T-cell (primary cell): ENCODE data around the gene WNT3A. TPM values are rescaled to one million over a fixed set of nuclear protein-coding genes. Genes with fewer than 3 reads are reported as not detected.

ENCODE experiments used
- ATAC-seq, 4 experiments: fragments of 200-7000 bp in 3 of 4; fragments of 150-1000 bp in 1 of 4; cut with Tn5 transposase; replicated peaks in 1 of 4; 1 replicate in 3 of 4; 2 replicates in 1 of 4; pipeline ENCODE4 v1.10.0; 2021; ENCODE audit warnings: moderate library complexity in 3 of 4, mild to moderate bottlenecking in 2 of 4, moderate number of reproducible peaks in 1 of 4
- CTCF ChIA-PET, 2 donors: fragments of 300-600 bp; sonication (Branson Sonifier 250); formaldehyde crosslinking; loops; one replicate each; lab custom pipeline; 2022; ENCODE audit warnings: antibody characterized with exemption in 2 of 2; lab: Charles Lee
- POLR2A ChIA-PET, 2 donors: fragments of 300-600 bp; sonication (Branson Sonifier 250); formaldehyde crosslinking; loops; one replicate each; lab custom pipeline; 2022; ENCODE audit warnings: antibody characterized with exemption in 2 of 2; lab: Charles Lee
- DNase-seq, 35 experiments: peaks; one replicate each; pipeline versions ENCODE4 v3.0.0 to v3.0.0-alpha.2; 2013 to 2023
- H3K27ac ChIP-seq: one replicate; pipeline ENCODE4 v1.5.1; 2013; ENCODE audit warnings: low read length
- H3K27me3 ChIP-seq, 2 experiments: replicated peaks in 1 of 2; 1 replicate in 1 of 2; 2 replicates in 1 of 2; pipeline versions ENCODE4 v1.6.1 to v1.7.0; 2013; ENCODE audit warnings: low read length in 1 of 2, mixed read lengths in 1 of 2; ENCODE audit not compliant: control insufficient read depth in 2 of 2, insufficient read depth in 2 of 2; ENCODE audit errors: extremely low read depth in 1 of 2
- H3K36me3 ChIP-seq, 2 donors: 1 replicate in 1 of 2; 2 replicates in 1 of 2; pipeline versions ENCODE4 v1.6.1 to v1.7.0; 2013; ENCODE audit warnings: low read length in 1 of 2; ENCODE audit not compliant: control insufficient read depth in 2 of 2, insufficient read depth in 1 of 2; ENCODE audit errors: extremely low read depth in 1 of 2
- H3K4me1 ChIP-seq, 2 experiments: 1 replicate in 1 of 2; 2 replicates in 1 of 2; pipeline versions ENCODE4 v1.6.1 to v1.7.0; 2013; ENCODE audit warnings: low read length in 2 of 2, mixed read lengths in 1 of 2; ENCODE audit not compliant: insufficient read depth in 2 of 2, control insufficient read depth in 1 of 2; ENCODE audit errors: extremely low read depth in 1 of 2
- H3K4me3 ChIP-seq, 2 donors: 1 replicate in 1 of 2; 2 replicates in 1 of 2; pipeline versions ENCODE4 v1.5.1 to v1.7.0; 2013; ENCODE audit warnings: mild to moderate bottlenecking in 2 of 2, low read length in 1 of 2, moderate library complexity in 1 of 2; ENCODE audit not compliant: control insufficient read depth in 1 of 2; ENCODE audit errors: extremely low read depth in 1 of 2
- H3K9me3 ChIP-seq: 2 replicates; pipeline ENCODE4 v1.7.0; 2013
- H3K27ac Mint-ChIP-seq, 2 donors: one replicate each; pipeline ENCODE4 v1.8.0; 2020 to 2021; ENCODE audit warnings: mild to moderate bottlenecking in 2 of 2, mixed read lengths in 2 of 2
- H3K27me3 Mint-ChIP-seq, 2 donors: one replicate each; pipeline ENCODE4 v1.8.0; 2021 to 2022; ENCODE audit warnings: mixed read lengths in 2 of 2
- H3K36me3 Mint-ChIP-seq: one replicate; pipeline ENCODE4 v1.8.0; 2021; ENCODE audit warnings: mixed read lengths
- H3K4me1 Mint-ChIP-seq, 3 donors: one replicate each; pipeline ENCODE4 v1.8.0; 2020 to 2022; ENCODE audit warnings: mixed read lengths in 3 of 3, mild to moderate bottlenecking in 1 of 3
- H3K4me3 Mint-ChIP-seq, 3 donors: one replicate each; pipeline ENCODE4 v1.8.0; 2020 to 2022; ENCODE audit warnings: mild to moderate bottlenecking in 3 of 3, mixed read lengths in 3 of 3, moderate library complexity in 3 of 3
- H3K9me3 Mint-ChIP-seq, 3 donors: one replicate each; pipeline ENCODE4 v1.8.0; 2020 to 2022; ENCODE audit warnings: mixed read lengths in 3 of 3
- WGBS: methylation state at CpG from one replicate; pipeline ENCODE4 v1.1.5; 2013; ENCODE audit warnings: missing lambda C conversion rate; ENCODE audit not compliant: insufficient coverage; 5-methylcytosine and 5-hydroxymethylcytosine counted together
- total RNA-seq, 35 experiments: library from RNA in 6 of 35; stranded (reverse) in 6 of 35; fragments of 120-200 nt in 1 of 35; gene quantifications; one replicate each; pipeline versions ENCODE4 v1.2.1 to v1.2.4 and lab custom pipeline; 2013 to 2026

The WNT3A gene
- total RNA-seq, 5 donors from 2014 or later (not counting 1 experiment from before 2014, with no cell fraction given), result 0.10 to 0.28 TPM; not detected in 3

- DNase-seq (no peak), ATAC-seq (no peak)
- Histone ChIP-seq H3K36me3 (no peaks in the 10 kb centered on the region), H3K4me1 (peaks cover 2 to 27% of the 10 kb centered on the region in 2 experiments), H3K27me3 (peaks cover 11 to 63% of the 10 kb centered on the region in 2 experiments), H3K4me3 (peak overlapping the region in 1 of 2 donors; percentile 44), H3K27ac (no peak overlapping the region), H3K9me3 (no peaks in the 10 kb centered on the region)
- H3K27ac Mint-ChIP-seq, result no peak overlapping the region
- ChIA-PET POLR2A (no interaction called here), CTCF (interaction anchor here in 1 of 2 donors (1.5 kb wide), 1 partner anchor 108 kb away, joined by 3 read pairs; no protein-coding TSS in a partner anchor)
- H3K4me3 Mint-ChIP-seq, result peak overlapping the region; percentile 36 to 65 (median 55)
- H3K27me3 Mint-ChIP-seq, result peaks cover 21 to 37% of the 10 kb centered on the region in 2 donors
- WGBS, result 48% methylated on average over 8 of the region's 18 CpGs
- no peaks in the 10 kb centered on the region for H3K36me3 Mint-ChIP-seq
- peaks cover 8 to 17% (median 10%) of the 10 kb centered on the region in 3 donors for H3K4me1 Mint-ChIP-seq
- H3K9me3 Mint-ChIP-seq, result peaks cover 0 to 3% (median 0%) of the 10 kb centered on the region in 3 donors
Measured at GRCh38 chr1:228058172-228058948, 51.6 kb downstream of the WNT3A start.

- Histone ChIP-seq H3K4me1 (peaks cover 2 to 27% of the 10 kb centered on the region in 2 experiments), H3K27me3 (peaks cover 9 to 66% of the 10 kb centered on the region in 2 experiments), H3K36me3 (no peaks in the 10 kb centered on the region), H3K27ac (no peak overlapping the region), H3K4me3 (peak overlapping the region; percentile 44 to 52), H3K9me3 (no peaks in the 10 kb centered on the region)
- Mint-ChIP-seq H3K36me3 (no peaks in the 10 kb centered on the region), H3K27ac (no peak overlapping the region), H3K9me3 (no peaks in the 10 kb centered on the region), H3K27me3 (peaks cover 18 to 34% of the 10 kb centered on the region in 2 donors), H3K4me3 (peak overlapping the region; percentile 55 to 65 (median 60)), H3K4me1 (peaks cover 8 to 17% (median 10%) of the 10 kb centered on the region in 3 donors)
- ChIA-PET CTCF (interaction anchor here in 1 of 2 donors (1.5 kb wide), 1 partner anchor 107 kb away, joined by 3 read pairs; no protein-coding TSS in a partner anchor), POLR2A (no interaction called here)
- DNase-seq, result peak; percentile 11 to 83 (median 63)
- peak; percentile 73 to 83 (median 74) for ATAC-seq
- WGBS, result 12% methylated on average over 63 of the region's 66 CpGs
Measured at GRCh38 chr1:228058949-228059633, 52.3 kb downstream of the WNT3A start.

- WGBS, result 13% methylated on average over 23 of the region's 33 CpGs
- CTCF ChIA-PET, result interaction anchor here (0.6 to 1.5 kb wide), 3 partner anchors 107 to 1854 kb away, joined by 3 to 8 read pairs (median 6); no protein-coding TSS in a partner anchor
Measured at GRCh38 chr1:228059634-228060457, 53.0 kb downstream of the WNT3A start.

GRCh38 chr1:228060458-228061190 lies 53.8 kb downstream of the WNT3A start:
- no peak overlapping the region for H3K27ac ChIP-seq
- no peaks in the 10 kb centered on the region for H3K36me3 ChIP-seq
- ATAC-seq, result no peak
- DNase-seq, result no peak
- H3K36me3 Mint-ChIP-seq, result no peaks in the 10 kb centered on the region
- peaks cover 9 to 80% of the 10 kb centered on the region in 2 experiments for H3K27me3 ChIP-seq
- no peak overlapping the region for H3K27ac Mint-ChIP-seq
- peaks cover 8 to 17% (median 10%) of the 10 kb centered on the region in 3 donors for H3K4me1 Mint-ChIP-seq
- CTCF ChIA-PET, result interaction anchor here in 1 of 2 donors (0.6 to 0.7 kb wide), 2 partner anchors 1562 to 1855 kb away, joined by 6 to 8 read pairs; no protein-coding TSS in a partner anchor
- no peaks in the 10 kb centered on the region for H3K9me3 ChIP-seq
- WGBS, result 7% methylated on average over 23 of the region's 34 CpGs
- H3K4me3 ChIP-seq, result peak overlapping the region; percentile 44 to 67
- peaks cover 20 to 41% of the 10 kb centered on the region in 2 donors for H3K27me3 Mint-ChIP-seq
- H3K4me1 ChIP-seq, result peaks cover 2 to 27% of the 10 kb centered on the region in 2 experiments
- peak overlapping the region in 2 of 3 donors; percentile 54 to 65 for H3K4me3 Mint-ChIP-seq
- no peaks in the 10 kb centered on the region for H3K9me3 Mint-ChIP-seq
- POLR2A ChIA-PET, result interaction anchor here in 1 of 2 donors (0.6 to 0.7 kb wide), 2 partner anchors 63 to 398 kb away, joined by 3 to 4 read pairs; no protein-coding TSS in a partner anchor

More at GRCh38 chr1:228059634-228060457, 53.0 kb downstream of the WNT3A start:
- no peaks in the 10 kb centered on the region for H3K36me3 ChIP-seq
- H3K9me3 ChIP-seq, result no peaks in the 10 kb centered on the region
- peak; percentile 14 to 77 (median 47) for DNase-seq
- peak overlapping the region; percentile 44 to 67 for H3K4me3 ChIP-seq
- peak in 3 of 4 experiments; percentile 58 to 63 (median 60) for ATAC-seq
- no peak overlapping the region for H3K27ac ChIP-seq
- Mint-ChIP-seq H3K4me1 (peaks cover 8 to 17% (median 10%) of the 10 kb centered on the region in 3 donors), H3K36me3 (no peaks in the 10 kb centered on the region), H3K27ac (no peak overlapping the region), H3K9me3 (no peaks in the 10 kb centered on the region), H3K4me3 (peak overlapping the region; percentile 55 to 65 (median 60)), H3K27me3 (peaks cover 18 to 34% of the 10 kb centered on the region in 2 donors)
- POLR2A ChIA-PET, result interaction anchor here in 1 of 2 donors (0.6 kb wide), 1 partner anchor 399 kb away, joined by 4 read pairs; no protein-coding TSS in a partner anchor
- H3K27me3 ChIP-seq, result peaks cover 9 to 72% of the 10 kb centered on the region in 2 experiments
- peaks cover 2 to 27% of the 10 kb centered on the region in 2 experiments for H3K4me1 ChIP-seq

- Mint-ChIP-seq H3K27me3 (peaks cover 22 to 48% of the 10 kb centered on the region in 2 donors), H3K4me1 (peaks cover 8 to 17% (median 10%) of the 10 kb centered on the region in 3 donors), H3K36me3 (no peaks in the 10 kb centered on the region), H3K9me3 (no peaks in the 10 kb centered on the region), H3K27ac (no peak overlapping the region), H3K4me3 (peak overlapping the region in 1 of 3 donors; percentile 65)
- Histone ChIP-seq H3K36me3 (no peaks in the 10 kb centered on the region), H3K27me3 (peaks cover 9 to 89% of the 10 kb centered on the region in 2 experiments), H3K27ac (no peak overlapping the region), H3K4me1 (peaks cover 2 to 27% of the 10 kb centered on the region in 2 experiments), H3K4me3 (no peak overlapping the region), H3K9me3 (no peaks in the 10 kb centered on the region)
- 65% methylated on average over 5 of the region's 10 CpGs for WGBS
- POLR2A ChIA-PET, result interaction anchor here in 1 of 2 donors (0.7 kb wide), 1 partner anchor 62 kb away, joined by 3 read pairs; no protein-coding TSS in a partner anchor
- CTCF ChIA-PET, result interaction anchor here in 1 of 2 donors (0.6 kb wide), 1 partner anchor 397 kb away, joined by 5 read pairs; no protein-coding TSS in a partner anchor
- DNase-seq (no peak), ATAC-seq (no peak)
Measured at GRCh38 chr1:228061411-228062084, 54.8 kb downstream of the WNT3A start.
